WTC11 (cell line): ENCODE data around the gene RADIL.

ENCODE experiments used
- CREB1 ChIP-seq: sonication (generic); formaldehyde crosslinking; IDR thresholded peaks from 2 replicates; pipeline ENCODE4 v1.8.0; 2023; ENCODE audit warnings: mild to moderate bottlenecking, missing genetic modification reagents
- EMX1 ChIP-seq: fragments of 250-450 bp; sonication (Bioruptor Pico); IDR thresholded peaks from 2 replicates; pipeline ENCODE4 v1.8.0; 2021; ENCODE audit warnings: mild to moderate bottlenecking
- ESRRA ChIP-seq: sonication (generic); formaldehyde crosslinking; IDR thresholded peaks from 2 replicates; pipeline ENCODE4 v1.8.1; 2022; ENCODE audit warnings: mild to moderate bottlenecking, missing genetic modification reagents, borderline replicate concordance
- ETV6 ChIP-seq: sonication (generic); formaldehyde crosslinking; IDR thresholded peaks from 2 replicates; pipeline ENCODE4 v1.8.1; 2022; ENCODE audit warnings: mild to moderate bottlenecking, missing genetic modification reagents
- HMGA2 ChIP-seq: fragments of 250-450 bp; sonication (Bioruptor Pico); IDR thresholded peaks from 2 replicates; pipeline ENCODE4 v1.4.0; 2021; ENCODE audit warnings: mild to moderate bottlenecking, moderate library complexity
- JAZF1 ChIP-seq: fragments of 250-450 bp; sonication (Bioruptor Pico); IDR thresholded peaks from 2 replicates; pipeline ENCODE4 v1.9.0; 2021; ENCODE audit warnings: moderate library complexity, mild to moderate bottlenecking, inconsistent platforms
- TF ChIP-seq, protein P1 (sequence below): fragments of 200-600 bp; IDR thresholded peaks from 2 replicates; pipeline ENCODE4 v1.8.0; 2022; ENCODE audit warnings: antibody characterized with exemption
- TF ChIP-seq, protein P2 (sequence below): sonication (generic); formaldehyde crosslinking; IDR thresholded peaks from 2 replicates; pipeline ENCODE4 v1.8.0; 2022; ENCODE audit warnings: mild to moderate bottlenecking, missing genetic modification reagents
- TF ChIP-seq, protein P3 (sequence below): sonication (generic); formaldehyde crosslinking; IDR thresholded peaks from 2 replicates; pipeline ENCODE4 v1.8.0; 2022; ENCODE audit warnings: mild to moderate bottlenecking, missing genetic modification reagents
- TF ChIP-seq, protein P4 (sequence below): sonication (generic); formaldehyde crosslinking; conservative IDR thresholded peaks from 2 replicates; pipeline ENCODE4 v1.8.1; 2022; ENCODE audit warnings: mild to moderate bottlenecking, missing genetic modification reagents
- TF ChIP-seq, protein P5 (sequence below): sonication (generic); formaldehyde crosslinking; IDR thresholded peaks from 2 replicates; pipeline ENCODE4 v1.8.1; 2023; ENCODE audit warnings: mild to moderate bottlenecking, moderate library complexity, missing genetic modification reagents

DNA sequence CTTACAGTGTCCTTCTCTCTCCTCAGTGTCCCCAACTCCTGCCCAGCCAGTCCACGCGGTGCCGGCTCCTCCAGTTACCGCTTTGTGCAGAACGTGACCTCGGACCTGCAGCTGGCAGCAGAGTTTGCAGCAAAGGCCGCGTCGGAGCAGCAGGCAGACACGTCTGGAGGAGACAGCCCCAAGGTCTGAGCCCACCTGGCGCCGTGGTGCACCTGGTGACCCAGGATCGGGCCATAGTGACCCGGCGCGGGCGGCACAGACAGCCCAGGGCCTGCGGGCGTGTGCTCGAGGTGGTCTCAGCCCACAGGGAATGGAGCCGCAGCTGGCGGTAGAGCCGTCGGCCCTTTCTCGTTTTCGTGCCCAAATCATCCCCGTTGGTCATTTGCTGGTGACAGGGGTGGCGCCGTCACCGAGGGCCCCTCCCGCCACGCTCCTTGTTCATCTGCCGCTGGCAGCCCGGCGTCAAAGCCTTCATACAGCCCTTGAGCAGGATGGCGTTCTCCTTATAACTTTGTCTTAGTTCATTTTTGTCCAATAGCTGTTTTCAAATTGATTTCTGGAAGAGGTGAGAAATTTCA lies 129.0 kb downstream of the RADIL start:
- TF ChIP-seq JAZF1 (CRISPR knock-in tag) (no peak), HMGA2 (CRISPR knock-in tag) (no peak), CREB1 (CRISPR knock-in tag) (no peak), ESRRA (CRISPR knock-in tag) (no peak), ETV6 (no peak), EMX1 (CRISPR knock-in tag) (no peak)
- TF ChIP-seq, protein P1, sequence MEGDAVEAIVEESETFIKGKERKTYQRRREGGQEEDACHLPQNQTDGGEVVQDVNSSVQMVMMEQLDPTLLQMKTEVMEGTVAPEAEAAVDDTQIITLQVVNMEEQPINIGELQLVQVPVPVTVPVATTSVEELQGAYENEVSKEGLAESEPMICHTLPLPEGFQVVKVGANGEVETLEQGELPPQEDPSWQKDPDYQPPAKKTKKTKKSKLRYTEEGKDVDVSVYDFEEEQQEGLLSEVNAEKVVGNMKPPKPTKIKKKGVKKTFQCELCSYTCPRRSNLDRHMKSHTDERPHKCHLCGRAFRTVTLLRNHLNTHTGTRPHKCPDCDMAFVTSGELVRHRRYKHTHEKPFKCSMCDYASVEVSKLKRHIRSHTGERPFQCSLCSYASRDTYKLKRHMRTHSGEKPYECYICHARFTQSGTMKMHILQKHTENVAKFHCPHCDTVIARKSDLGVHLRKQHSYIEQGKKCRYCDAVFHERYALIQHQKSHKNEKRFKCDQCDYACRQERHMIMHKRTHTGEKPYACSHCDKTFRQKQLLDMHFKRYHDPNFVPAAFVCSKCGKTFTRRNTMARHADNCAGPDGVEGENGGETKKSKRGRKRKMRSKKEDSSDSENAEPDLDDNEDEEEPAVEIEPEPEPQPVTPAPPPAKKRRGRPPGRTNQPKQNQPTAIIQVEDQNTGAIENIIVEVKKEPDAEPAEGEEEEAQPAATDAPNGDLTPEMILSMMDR, result no peak
- TF ChIP-seq, protein P2, sequence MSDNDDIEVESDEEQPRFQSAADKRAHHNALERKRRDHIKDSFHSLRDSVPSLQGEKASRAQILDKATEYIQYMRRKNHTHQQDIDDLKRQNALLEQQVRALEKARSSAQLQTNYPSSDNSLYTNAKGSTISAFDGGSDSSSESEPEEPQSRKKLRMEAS (CRISPR knock-in tag), result no peak
- TF ChIP-seq, protein P3, sequence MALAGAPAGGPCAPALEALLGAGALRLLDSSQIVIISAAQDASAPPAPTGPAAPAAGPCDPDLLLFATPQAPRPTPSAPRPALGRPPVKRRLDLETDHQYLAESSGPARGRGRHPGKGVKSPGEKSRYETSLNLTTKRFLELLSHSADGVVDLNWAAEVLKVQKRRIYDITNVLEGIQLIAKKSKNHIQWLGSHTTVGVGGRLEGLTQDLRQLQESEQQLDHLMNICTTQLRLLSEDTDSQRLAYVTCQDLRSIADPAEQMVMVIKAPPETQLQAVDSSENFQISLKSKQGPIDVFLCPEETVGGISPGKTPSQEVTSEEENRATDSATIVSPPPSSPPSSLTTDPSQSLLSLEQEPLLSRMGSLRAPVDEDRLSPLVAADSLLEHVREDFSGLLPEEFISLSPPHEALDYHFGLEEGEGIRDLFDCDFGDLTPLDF (CRISPR knock-in tag), result no peak
- TF ChIP-seq, protein P4, sequence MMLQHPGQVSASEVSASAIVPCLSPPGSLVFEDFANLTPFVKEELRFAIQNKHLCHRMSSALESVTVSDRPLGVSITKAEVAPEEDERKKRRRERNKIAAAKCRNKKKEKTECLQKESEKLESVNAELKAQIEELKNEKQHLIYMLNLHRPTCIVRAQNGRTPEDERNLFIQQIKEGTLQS (CRISPR knock-in tag), result no peak
- TF ChIP-seq, protein P5, sequence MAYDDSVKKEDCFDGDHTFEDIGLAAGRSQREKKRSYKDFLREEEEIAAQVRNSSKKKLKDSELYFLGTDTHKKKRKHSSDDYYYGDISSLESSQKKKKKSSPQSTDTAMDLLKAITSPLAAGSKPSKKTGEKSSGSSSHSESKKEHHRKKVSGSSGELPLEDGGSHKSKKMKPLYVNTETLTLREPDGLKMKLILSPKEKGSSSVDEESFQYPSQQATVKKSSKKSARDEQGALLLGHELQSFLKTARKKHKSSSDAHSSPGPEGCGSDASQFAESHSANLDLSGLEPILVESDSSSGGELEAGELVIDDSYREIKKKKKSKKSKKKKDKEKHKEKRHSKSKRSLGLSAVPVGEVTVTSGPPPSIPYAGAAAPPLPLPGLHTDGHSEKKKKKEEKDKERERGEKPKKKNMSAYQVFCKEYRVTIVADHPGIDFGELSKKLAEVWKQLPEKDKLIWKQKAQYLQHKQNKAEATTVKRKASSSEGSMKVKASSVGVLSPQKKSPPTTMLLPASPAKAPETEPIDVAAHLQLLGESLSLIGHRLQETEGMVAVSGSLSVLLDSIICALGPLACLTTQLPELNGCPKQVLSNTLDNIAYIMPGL (CRISPR knock-in tag), result no peak
